HG02973 (cell line): ENCODE results near the gene TMEM35A.
"Not testable (repeated sequence)": the region's sequence is repeated elsewhere in the genome, so short reads cannot be mapped to it uniquely, and the experiment has no call there.

Source experiments
- ATAC-seq: cut with Tn5 transposase; IDR thresholded peaks from one replicate; pipeline ENCODE4 v1.9.1; 2021; ENCODE audit warnings: moderate library complexity; ENCODE audit not compliant: unreplicated experiment

TMEM35A gene, protein sequence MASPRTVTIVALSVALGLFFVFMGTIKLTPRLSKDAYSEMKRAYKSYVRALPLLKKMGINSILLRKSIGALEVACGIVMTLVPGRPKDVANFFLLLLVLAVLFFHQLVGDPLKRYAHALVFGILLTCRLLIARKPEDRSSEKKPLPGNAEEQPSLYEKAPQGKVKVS

DNA sequence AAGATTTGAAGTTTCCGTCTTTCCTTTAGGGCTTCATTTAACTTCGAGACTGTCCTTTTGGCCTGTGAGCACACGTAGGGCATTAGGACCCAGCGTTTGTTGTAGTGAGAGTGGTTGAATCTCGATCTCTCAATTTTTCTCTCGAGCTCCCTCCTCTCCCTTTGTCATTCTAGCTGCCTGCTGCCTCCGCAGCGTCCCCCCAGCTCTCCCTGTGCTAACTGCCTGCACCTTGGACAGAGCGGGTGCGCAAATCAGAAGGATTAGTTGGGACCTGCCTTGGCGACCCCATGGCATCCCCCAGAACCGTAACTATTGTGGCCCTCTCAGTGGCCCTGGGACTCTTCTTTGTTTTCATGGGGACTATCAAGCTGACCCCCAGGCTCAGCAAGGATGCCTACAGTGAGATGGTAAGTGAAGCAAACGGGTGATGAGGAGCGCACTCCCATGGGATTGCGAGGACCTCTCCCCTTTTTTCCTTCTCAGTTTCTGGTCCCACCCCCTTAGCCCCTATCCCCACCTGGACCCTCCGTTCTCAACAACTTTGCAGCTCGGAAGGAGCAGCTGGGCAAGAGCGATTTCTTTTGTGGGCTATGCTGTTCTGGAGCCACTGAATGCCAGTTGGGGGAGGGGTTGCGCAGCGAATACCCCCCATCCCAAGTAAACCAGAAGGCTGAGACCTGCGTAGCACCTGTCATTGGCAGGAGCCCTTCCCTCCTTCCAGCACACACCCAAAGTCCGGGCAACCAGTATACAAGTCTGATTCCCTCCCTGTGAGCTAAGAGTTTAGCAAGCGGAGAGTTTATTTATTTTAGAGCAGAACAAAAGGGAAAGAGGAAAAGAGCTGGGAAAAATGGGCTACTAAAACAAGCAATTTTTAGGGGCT, at the start of gene TMEM35A:
Gene TMEM35A (plus strand): TSS at position 164 of the 883 bp plus-strand sequence. CDS start 124 bp downstream, at position 288.
- no peak for ATAC-seq

DNA sequence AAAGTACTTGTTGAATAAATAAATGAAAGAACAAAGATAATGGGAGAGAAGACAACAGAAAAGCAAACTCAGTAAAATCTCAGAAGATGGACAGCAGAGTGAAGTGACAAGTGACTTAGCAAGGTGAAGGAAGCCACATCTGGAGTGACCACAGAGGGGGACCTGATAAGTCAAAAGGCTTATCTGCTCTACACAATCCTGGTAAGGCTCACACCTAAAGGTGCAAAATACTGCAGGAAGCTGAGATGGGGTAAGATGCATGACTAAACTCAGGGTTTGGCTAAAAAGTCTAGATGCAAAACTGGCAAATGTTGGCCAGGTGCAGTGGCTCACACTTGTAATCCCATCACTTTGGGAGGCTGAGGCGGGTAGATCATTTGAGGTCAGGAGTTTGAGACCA, 49.0 kb upstream of the TMEM35A start:
- no peak for ATAC-seq

DNA sequence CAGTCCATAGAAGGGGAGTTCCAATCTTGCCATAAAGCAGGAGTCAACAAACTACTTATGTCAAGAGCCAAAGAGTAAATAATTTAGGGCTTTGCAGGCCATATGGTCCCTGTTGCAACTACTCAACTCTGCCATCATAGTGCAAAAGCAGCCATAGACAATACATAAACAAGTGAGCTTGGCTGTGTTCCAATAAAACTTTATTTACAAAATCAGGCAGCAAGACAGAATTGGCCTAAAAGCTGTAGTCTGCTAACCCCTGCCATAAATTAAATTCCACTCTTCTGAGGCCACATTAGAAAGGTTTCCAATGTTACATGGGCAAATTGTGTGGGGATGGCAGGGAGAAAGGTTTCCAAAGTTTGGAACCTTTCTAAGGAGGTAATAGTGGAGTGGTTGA, 41.4 kb upstream of the TMEM35A start:
- no peak for ATAC-seq

DNA sequence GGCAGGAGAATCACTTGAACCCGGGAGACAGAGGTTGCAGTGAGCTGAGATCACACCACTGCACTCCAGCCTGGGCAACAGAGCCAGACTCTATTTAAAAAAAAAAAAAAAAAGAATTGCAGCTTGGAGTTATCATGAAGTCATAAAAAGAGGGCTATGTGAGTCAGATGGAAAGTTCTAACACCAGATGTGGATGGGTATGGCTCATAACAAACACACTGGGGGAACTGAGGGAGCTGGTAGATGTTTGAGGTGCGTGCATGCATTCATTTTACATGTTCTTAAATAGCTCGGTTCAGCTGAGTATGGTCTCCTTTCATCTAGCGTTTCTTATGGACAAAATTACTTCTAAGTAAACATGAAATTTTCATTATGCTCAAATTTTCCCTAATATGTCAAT, 38.5 kb upstream of the TMEM35A start:
- ATAC-seq = no peak

DNA sequence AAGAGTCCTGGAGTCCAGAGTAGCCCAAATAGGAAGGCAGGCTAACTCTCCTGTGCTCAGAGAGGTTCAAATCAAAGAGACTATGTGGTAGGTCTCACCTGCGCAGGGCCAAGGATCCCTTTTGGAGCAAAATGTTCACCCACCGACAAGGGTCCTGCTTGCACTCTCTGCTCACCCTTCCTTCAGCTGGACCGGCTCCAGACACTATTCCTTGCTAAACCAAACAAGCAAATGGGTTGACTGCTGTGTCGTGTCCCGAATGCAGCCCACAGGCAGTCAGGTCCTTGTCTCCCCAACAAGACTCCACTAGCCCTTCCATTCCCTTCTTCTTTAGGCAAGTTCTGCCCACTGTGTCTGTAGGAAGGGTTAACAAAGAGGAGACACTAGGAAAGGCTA, 27.5 kb upstream of the TMEM35A start:
- peak; percentile 6 for ATAC-seq

DNA sequence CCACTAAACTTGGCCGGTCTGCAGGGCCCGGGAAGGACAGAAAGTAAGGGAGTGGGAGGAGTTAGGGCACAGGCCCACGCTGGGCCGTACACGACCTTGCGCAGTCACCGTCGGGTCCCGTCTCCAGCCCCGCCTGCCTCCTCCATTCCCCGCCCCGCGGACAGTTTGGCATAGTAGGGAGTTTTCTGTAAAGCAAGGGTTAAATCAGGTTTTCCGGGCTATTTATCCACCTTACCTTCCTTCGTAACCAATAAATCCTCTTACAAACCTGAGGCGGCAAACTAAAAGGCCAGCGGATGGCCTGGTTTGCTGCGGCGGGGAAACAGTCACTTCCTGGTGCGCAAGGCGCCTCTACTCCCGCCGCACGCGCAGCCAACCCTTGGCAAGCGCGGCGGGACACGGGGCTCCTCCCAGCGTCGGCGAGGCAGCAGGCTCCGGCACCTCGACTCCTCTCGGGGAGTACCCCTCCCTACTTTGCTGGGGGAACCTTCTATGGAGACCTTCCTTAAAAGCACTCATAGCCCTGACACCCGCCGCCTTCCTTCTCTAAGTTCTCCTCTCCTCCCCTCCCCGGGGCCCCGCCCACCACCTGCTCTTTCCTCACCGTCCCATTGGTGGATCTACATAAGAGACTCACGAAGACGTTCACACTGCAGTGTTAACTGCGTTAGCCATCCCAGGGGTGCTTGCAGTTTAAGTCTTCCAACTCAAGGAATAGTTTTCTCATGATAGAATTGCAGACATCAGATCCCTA, 27.0 kb upstream of the TMEM35A start, which contains the start of gene TRMT2B:
Gene TRMT2B (minus strand): TSS at position 563 of the 754 bp plus-strand sequence. CDS start 9,822 bp downstream, outside the sequence.
- peak; percentile 92 for ATAC-seq

DNA sequence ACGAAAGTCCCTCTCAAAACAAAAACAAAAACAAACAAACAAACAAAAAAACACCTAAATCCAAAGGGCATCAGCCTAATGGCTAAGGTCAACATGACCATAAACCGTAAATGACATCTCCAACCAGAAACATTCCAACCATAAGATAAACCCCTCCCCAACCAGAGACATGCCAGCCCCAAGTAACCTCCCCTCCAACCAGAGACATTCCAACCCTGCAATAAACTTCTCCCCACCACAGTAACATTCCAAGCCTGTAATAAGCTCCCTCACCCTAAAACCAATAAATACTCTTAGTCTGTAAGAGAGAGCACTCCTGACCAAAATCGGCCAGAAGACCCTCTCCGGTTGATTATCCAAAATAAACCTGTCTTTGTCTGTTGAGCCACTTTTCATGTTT, 22.1 kb upstream of the TMEM35A start:
- not testable (repeated sequence) for ATAC-seq

DNA sequence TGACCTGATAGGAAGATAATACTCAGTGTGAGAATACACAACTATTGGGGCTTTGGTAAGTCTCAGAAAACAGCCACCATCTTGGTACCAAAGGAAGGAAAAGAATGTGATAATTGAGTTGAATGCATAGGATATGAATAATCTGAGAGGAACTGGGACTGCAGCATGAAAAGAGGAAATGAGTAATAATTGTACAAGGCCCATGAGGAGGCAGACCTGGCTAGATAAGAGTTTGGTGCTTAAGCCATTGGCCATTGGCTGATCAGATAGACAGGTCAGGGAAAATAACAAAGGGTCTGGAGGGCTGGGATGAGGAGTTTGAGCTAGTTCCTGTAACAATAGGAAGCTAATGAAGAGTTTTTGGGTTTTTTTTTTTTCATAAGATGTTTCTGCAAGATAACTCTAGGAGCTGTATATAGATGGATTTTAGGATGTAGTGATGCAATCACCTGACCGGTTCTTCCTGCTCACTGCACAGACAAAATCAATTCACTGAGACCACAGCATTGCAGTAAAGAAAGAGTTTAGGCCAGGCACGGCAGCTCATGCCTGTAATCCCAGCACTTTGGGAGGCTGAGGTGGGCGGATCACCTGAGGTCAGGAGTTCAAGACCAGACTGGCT, 21.5 kb upstream of the TMEM35A start:
- peak; percentile 95 for ATAC-seq

DNA sequence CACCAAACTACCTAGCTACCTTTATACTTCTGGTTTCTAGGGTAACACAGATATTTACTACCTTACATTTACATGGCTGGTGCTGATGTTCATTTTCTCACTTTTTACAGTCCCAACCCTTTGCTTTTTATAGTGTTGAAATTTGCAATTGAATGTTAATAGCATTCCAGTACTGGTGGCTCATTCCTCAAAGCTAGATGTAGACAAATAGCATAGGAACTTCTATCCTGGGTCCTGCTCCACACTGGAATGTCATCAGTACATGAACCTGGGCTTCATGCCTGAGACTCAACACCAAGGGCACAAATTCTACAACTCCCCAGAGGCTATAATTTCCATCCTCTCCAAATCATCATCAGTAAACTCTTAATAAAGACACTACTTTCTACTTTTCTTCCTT, 16.5 kb upstream of the TMEM35A start:
- no peak for ATAC-seq

DNA sequence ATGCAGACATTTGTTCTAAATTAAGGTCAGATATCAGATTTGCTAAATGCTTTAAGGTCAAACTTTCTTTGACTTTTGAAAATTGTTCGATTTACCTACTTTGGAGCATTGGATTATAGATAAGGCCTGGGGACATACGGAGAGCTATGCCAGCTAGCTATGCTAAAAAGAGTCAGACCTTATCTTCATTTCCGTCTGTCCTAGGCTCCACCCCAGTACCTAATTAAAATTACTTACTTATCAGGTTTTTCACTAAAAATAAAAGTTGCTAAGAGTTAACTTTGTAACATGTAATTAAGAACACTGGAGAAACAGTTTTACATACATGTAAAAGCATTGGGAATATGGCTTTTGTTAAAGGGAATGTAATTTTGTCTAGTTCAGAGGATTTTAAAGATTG, 7.1 kb upstream of the TMEM35A start:
- no peak for ATAC-seq

DNA sequence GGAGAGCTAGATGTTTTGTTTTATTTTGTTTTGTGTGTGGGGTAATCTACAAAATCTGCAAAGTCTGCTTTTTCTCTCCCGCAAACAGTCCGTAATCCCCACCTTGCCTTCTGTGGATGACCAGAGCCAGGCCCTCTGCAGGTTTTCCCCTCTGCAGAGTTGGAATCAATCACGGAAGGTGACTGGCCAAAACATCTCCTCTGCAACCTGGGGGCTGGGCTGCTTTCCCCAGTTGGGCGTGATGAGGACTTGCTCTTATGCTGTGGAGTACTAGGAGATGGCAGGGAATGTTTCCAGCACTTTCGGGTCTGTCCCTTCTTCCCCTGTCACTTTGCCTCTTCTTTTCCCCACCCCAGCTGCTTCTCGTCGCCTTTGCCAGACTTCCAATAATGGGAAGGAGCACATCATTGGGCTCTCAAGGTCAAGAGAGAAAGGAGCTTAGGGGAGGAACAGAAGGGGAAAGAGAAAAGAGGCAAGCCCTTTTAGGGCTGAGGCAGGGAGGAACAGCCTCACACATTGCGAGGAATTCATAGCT, 1.1 kb downstream of the TMEM35A start:
- ATAC-seq = no peak

DNA sequence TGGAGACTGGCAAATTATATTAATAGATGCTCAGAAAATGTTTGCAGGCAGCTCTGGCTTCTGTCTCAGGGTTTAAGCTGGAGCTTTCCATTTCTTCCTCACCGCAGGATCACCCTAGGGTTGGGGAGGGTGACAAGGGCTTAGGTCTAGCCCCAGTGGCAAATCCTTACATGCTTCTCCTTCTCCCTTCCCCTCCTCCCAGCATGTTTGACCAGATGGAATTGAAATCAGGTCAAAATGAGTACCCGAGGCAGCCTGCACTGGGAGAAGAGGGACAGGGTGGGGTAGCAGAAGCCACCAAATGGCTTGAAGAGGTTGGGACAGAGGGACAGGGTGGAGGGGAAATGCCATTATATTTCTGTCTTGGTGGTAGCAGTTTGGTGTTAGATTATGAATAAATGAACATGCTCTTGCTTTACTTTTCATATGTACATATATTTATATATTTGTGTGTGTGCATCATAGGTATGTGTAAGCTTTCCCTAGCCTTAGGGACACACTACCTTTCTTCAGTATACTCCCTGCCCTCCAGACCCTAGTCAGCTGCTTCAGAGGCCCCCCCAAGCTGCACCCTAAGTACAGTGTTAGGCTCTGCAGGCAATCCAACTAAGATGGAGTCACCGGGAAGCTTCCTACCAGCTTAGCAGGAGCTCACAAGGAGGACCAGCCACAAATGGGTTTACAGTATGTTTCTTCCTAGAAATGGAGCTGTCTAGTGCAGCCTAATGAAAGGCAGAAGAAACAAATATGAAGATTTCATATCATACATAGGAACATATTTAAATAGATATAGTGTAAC, 1.8 kb downstream of the TMEM35A start:
- ATAC-seq = no peak

DNA sequence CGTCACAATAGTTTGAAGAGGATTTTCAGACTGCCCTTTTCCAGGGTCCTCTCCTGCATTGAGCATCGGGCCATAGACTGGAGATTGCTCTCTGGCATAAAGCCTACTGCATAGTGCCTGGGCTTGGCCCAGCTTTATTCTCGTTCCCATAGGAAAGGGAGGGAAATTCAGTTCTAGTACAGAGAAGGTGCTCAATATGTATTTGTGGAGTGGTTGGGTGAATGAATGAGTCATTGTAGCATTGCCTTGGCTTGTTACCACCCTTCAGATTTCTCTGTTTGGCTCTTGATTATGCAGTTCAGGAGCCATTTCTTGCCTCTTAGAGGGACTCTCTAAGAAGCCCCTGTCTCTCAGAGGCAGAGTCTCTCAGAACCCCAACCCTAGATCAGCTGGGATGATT, 2.6 kb downstream of the TMEM35A start:
- ATAC-seq = no peak

DNA sequence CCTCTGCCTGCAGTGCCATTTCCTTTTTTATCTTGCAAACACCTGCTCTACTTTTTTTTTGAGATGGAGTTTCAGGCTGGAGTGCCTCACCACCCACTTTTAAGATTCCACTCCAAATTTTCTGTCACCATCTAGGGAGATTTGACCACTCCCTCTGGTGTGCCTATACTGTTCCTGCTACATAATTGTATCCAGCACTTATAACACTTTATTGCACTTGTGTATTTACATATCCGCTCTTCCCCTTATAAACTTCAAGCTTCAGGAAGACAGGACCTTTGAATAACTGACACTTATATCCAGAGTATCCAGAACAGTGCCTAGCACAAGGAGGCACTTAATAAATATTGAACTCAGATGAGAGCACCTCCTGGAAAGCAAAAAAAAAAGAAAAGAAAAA, 13.1 kb downstream of the TMEM35A start:
- ATAC-seq = no peak

DNA sequence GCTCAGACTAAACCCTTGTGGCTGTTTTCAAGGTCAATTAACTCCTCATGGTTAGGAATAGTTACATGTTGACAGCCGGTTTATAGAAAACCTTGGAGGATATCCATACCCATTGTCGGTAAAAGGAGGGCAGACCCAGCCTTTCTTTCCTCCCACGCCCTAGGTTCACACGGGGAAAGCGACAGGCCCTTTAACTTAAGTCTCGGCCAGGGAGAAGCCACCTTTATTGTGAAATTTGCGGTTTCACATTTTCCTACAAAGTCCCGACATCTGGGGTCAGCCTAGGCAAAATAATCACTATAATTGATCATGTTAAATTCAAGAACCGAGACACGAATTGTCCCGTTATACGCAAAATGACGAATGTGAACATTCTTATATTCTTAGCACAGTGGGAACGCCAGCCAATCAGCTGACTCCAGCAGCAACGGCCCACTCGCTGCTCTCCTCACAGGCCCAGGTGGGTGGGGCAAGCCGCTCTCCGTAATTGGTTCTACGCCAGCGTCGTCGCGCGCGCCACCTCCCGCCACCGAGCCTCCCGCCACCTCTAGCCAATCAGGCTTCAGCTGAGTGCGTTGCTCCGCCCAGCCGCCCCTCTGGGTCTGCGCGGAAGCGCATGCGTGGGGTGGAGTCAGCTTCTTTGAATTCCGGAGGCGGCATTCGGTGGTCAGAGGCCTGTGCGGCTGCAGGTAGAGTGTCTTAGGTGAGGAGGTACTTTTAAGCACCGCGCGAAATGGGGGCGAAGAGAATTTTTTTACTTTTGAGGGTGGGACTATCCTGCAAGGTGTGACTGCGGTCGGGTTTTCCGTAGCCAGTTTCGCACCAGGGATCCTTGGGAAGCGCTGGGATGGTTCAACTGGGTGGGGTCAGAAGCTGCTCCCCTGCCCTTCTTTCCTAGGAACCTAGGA, 19.1 kb downstream of the TMEM35A start, which contains the start of gene CENPI:
Gene CENPI (plus strand): TSS at position 659 of the 908 bp plus-strand sequence. CDS start 2,867 bp downstream, outside the sequence.
- ATAC-seq = peak; percentile 99

DNA sequence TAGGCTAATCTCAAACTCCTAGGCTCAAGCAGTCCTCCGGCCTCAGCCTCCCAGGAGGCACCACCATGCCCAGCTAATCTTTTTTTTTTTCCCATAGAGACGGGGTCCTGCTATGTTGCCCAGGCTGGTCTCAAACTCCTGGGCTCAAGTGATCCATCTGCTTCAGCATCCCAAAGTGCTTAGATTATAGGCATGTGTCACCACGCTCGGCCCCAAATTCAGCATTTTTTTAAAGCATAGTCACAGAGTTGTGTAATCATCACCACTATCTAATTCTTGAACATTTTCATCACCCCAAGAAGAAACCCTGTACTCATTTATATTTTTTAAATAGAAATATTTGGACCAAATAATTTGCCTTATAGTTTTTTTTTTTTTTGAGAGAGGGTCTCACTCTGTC, 29.6 kb downstream of the TMEM35A start:
- ATAC-seq = no peak

DNA sequence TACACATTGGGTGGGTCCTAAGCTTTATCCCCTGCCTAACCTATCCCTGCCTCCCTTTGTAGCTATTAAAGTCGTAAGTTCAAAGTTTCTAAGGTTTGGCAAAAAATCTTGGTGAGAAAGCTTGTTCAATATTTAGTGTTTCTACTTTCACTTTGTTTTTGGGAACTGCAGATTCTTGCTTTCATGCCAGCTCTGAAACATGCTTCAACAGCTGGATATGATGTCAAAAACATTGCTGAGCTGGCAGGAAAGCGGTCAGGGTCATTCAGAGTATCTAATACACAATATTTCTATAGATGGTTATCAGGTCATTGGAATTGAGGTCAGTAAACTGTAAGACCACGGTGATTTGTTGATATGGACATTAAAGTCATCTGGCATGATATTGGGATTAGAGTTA, 39.0 kb downstream of the TMEM35A start:
- ATAC-seq = no peak

DNA sequence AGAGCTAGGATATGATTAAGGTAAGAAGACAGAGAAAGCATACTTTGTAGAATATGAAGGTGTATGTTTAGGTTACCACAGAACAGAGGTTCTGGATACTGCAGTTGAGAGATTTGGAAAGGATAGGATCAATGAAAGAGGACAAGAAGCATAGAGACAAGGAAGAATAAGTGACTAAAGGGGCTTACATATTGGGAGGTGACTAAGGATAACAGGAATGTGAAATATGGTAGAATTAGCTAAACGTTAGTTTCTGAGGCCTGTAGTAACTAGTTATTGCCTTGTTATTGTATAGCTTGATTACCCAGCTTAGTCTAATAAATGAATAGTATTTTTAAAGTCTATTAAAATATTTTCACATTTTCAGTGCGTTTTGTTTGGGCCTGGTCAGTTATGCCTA, 57.6 kb downstream of the TMEM35A start:
- no peak for ATAC-seq
